HG02571 (cell line): Measurements from ENCODE around the gene DCDC2.
A peak's percentile ranks its signal among the peaks of the same experiment; 100 is the strongest.
"Not testable (repeated sequence)": the region's sequence is repeated elsewhere in the genome, so short reads cannot be mapped to it uniquely, and the experiment has no call there.

Experiments used
- ATAC-seq: cut with Tn5 transposase; IDR thresholded peaks from one replicate; pipeline ENCODE4 v1.9.1; 2021; ENCODE audit warnings: mild to moderate bottlenecking, moderate library complexity; ENCODE audit not compliant: unreplicated experiment

The DCDC2 gene

DNA sequence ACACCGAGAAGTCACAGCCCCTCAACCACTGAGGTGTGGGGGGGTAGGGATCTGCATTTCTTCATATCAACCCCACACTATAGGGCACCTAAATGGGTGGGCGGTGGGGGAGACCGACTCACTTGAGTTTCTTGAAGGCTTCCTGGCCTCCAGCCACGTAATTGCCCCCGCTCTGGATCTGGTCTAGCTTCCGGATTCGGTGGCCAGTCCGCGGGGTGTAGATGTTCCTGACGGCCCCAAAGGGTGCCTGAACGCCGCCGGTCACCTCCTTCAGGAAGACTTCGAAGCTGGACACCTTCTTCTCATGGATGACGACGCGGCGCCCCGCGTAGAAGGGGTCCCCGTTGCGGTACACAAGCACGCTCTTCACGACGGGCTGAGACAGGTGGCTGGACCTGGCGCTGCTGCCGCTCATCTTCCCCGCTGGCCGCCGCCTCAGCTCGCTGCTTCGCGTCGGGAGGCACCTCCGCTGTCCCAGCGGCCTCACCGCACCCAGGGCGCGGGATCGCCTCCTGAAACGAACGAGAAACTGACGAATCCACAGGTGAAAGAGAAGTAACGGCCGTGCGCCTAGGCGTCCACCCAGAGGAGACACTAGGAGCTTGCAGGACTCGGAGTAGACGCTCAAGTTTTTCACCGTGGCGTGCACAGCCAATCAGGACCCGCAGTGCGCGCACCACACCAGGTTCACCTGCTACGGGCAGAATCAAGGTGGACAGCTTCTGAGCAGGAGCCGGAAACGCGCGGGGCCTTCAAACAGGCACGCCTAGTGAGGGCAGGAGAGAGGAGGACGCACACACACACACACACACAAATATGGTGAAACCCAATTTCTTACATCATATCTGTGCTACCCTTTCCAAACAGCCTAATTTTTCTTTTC lies at the start of gene DCDC2:
DCDC2 (minus strand) TSS at position 724 of the 883 bp plus-strand sequence; CDS start at position 415, 309 bp downstream.
- ATAC-seq = no peak

DNA sequence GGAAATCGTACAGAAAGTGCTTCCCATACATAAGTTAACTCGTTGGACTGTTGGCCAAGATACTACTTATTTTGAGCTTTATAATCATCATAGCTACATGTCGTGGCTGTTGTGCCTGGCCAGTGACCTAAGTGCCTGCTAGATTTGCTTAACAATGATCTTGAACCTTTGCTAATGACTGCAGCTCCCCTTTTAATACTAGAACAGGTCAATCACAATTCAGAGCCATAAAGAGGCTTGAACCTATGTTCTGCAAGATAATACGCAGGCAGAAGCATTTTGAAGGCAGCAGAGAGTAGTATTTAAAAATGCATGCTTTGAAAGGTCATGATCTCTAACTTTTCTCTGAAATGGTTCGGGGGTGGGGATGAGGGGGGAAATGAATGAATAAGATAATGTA lies 47.4 kb upstream of the DCDC2 start:
- ATAC-seq = no peak

DNA sequence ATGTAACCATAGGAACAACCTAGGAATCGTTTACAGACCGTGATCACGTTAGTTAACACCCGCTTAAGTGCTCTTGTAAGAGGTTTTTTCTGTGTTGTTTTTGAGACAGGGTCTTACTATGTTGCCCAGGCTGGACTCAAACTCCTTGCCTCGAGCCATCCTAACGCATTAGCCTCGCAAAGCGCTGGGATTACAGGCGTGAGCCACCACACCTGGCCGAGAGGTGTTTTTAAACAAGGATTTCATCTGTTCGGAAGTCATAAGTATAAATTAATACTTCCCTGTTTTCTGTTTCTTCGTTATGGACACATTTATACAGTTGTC lies 45.6 kb upstream of the DCDC2 start:
- no peak for ATAC-seq

DNA sequence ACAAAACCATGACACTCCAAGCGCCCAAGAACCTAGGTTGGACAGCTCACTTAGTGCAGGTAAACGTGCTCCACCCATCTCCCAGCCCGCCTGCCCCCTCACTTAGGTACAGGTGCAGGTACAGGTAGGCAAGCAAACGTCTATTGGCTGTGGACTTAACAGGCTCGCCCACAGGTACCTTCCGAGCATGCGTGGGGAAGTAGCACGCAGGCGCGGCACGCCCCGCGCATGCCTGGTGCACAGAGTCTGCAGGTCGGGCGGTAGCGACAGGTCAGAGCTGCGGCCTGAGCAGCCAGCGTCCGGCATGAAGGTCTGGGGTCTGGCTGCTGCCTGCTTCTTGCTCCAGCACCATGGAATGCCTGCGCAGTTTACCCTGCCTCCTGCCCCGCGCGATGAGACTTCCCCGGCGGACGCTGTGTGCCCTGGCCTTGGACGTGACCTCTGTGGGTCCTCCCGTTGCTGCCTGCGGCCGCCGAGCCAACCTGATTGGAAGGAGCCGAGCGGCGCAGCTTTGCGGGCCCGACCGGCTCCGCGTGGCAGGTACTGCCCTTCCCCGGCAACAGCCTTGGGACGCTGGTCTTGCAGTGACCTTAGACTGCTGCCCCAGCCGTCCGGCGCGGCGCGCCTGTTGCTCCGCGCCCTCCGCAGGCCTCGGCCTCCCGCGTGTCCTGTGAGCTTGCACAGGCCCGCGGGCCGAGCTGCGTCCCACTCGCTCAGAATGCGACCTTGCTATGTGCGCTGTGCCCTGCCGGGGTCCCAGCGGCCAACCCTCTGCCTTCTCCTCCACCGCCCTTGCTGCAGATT lies 45.0 kb upstream of the DCDC2 start, which contains the start of gene MRS2:
MRS2 (plus strand) TSS at position 240 of the 804 bp plus-strand sequence; CDS start at position 351, 111 bp downstream.
- peak; percentile 97 for ATAC-seq

DNA sequence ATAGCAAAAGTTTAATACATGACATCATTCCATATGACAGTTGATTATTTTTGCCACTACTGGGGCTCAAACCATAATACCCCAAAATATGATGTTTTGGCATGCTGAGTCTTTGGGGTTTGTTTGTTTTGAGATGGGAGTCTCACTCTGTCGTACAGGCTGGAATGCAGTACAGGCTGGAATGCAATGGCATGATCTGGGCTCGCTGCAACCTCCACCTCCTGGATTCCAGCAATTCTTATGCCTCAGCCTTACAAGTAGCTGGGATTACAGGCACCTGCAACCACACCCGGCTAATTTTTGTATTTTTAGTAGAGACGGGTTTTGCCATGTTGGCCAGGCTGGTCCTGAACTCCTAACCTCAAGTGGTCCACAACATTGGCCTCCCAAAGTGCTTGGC lies 43.6 kb upstream of the DCDC2 start:
- no peak for ATAC-seq

DNA sequence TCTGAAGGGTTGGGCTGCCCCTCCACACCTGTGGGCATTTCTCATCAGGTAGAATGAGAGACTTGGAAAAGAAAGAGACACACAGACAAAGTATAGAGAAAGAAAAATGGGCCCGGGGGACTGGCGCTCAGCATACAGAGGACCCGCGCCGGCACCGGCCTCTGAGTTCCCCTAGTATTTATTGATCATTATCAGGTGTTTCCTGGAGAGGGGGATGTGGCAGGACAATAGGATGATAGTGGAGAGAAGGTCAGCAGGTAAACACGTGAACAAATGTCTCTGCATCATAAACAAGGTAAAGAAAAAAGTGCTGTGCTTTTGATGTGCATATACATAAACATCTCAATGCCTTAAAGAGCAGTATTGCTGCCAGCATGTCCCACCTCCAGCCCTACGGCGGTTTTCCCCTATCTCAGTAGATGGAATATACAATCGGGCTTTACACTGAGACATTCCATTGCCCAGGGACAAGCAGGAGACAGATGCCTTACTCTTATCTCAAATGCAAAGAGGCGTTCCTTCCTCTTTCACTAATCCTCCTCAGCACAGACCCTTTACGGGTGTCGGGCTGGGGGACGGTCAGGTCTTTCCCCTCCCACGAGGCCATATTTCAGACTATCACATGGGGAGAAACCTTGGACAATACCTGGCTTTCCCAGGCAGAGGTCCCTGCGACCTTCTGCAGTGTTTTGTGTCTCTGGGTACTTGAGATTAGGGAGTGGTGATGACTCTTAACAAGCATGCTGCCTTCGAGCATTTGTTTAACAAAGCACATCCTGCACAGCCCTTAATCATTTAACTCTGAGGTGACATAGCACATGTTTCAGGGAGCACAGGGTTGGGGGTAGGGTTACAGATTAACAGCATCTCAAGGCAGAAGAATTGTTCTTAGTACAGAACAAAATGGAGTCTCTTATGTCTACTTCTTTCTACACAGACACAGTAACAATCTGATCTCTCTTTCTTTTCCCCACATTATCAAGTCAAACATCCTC lies 42.5 kb upstream of the DCDC2 start:
- ATAC-seq = not testable (repeated sequence)

DNA sequence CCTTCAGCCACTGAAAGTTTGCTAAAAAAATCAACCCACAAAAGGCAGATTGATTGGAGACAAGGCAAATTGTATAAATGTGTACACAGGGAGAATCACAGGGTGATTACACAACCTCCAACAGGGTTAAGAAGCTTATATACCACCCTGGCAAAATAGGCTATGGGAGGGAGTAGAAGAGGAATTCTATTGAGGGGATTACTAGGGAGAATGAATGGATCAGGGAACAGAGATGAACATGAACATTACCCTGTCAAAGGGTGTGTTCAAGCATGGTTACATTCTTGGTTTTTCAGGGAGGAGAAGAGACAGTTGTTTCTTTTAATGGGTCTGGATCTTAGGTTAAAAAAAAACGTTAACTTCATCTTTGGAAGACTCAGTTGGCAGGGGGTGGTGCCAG lies 39.8 kb upstream of the DCDC2 start:
- ATAC-seq = no peak

DNA sequence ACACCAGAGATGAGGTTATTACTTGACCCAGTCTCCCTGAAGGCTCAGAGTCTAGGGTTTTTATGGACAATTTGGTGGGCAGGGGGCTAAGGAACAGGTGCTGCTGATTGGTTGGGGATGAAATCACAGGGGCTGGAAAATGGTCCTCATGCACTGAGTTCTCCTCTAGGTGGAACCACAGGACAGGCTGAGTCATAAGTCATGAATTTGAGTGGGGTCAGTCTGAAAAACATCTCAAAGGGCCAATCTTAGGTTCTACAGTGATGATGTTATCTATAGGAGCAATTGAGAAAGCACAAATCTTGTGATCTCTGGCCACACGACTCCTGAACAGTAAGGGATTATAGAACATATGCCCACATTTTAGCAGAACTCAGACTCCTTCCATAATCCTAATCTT lies 39.0 kb upstream of the DCDC2 start:
- no peak for ATAC-seq

DNA sequence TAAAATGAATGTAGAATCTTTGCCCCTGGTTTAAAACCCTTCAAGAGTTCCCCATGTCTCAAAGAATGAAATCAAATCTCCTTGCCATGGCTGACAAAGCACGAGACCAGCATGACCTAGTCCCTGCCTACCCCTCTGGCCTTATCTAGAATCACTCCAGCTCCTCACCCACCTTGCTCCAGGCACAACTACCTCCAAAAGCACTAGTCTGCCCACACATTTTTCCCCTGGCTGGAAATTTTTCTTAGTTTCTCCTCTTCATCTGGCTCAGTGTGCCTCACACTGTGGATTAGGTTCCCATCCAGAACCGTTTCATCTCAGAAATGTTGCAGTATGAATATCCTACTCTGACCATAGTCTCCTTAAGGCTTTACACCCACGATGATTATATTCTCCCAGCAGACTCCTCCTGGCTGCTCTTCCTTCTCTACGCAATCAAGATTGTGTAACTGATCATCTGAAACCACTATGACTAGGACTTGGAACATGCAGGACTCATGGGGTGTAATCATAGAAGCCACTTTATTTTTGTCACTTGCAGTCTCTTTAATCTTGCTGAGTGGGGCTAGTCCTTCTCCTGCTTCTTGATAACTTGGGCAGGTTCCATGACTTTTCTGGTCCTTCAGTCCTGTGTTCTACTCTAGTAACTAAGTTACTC lies 37.0 kb upstream of the DCDC2 start:
- no peak for ATAC-seq

DNA sequence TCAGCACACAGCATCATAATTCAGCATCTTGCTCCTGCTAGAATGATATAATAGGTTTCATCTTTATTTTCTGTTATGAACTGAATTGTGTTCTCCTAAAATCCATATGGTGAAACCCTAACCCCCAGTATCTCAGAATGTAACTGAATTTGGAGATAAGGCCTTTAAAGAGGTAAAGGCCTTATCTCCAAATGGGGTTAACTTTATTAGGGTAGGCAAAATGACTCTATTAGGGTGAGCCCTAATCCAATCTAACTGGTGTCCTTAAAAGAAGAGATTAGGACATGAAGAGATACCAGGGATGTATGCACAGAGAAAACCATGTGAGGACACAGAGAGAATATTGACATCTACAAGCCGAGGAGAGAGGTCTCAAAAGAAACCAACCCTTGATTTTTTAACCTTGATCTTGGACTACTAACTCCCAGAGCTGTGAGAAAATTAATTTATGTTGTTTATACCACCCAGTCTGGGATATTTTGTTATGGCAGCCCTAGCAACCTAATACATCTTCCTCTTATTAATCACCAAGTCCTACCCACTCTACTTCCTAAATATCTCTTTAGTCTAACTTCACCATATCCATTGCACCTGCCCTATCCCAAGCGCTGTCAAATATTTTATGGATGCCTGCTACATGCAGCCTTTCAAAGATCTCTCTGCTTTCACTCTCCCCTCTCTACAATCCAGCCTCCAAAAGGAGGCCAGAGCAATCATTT lies 36.4 kb upstream of the DCDC2 start:
- ATAC-seq = no peak

DNA sequence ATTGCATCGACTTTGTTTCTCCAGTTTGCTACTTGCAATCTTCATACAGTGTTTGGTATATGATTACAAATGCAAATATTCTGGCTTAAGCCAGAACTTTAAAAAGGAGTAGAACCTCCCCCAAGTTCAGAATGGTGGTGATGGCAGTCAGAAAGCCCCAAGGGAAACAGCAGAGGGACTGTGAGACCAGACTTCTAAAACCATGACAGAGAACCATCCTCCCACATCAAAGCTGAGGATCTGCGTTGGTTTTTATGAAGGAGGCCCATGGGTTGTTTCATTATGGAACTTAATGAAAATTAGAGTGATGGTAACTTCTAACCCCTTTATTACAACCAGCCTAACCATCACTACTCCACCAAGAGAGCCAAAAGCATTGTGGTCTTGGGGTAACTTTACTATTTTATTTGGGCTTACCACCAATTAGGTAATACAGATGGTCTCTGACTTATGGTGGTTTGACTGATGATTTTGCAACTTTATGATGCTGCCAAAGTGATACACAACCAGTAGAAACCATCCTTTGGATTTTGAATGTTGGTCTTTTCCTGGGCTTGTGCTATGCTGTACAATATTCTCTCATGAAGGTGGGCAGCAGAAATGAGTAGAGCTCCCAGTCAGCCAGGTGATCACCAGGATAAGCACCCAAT lies 34.0 kb upstream of the DCDC2 start:
- ATAC-seq = peak; percentile 72

DNA sequence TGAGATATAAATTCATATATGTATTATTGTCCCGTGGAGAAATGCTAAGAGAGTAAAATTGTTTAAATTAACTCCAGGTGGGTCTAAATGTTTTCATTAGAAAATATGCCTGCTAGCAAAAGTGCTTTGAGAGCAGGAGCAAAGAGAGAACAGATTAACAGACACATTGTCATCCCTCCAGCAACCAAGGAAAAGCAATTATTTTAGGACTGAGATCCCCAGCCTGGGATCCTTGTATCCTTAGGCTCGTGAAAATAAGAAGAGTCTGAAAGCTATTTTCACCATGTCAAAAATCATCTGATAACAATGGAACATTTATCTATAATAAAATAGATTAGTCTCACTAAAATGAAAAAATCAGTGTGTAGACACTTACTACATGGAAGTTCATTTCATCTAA lies 33.3 kb upstream of the DCDC2 start:
- no peak for ATAC-seq

DNA sequence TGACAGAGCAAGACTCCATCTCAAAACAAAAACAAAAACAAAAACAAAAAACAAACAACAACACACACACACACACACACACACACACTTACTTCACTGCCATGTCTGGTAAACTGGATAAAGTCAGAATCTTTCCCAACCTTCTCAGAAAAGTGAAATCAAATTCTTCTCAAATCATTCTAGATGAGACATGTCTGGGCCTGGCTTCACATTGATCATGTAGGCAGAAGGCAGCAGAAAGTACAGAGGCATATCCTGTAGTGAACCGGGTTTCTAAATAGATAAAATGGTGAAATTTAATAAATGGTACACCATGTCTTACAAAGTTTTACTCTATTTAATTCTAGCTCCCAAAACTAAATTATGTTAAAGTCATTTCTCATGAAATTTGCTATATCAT lies 30.0 kb upstream of the DCDC2 start:
- no peak for ATAC-seq

DNA sequence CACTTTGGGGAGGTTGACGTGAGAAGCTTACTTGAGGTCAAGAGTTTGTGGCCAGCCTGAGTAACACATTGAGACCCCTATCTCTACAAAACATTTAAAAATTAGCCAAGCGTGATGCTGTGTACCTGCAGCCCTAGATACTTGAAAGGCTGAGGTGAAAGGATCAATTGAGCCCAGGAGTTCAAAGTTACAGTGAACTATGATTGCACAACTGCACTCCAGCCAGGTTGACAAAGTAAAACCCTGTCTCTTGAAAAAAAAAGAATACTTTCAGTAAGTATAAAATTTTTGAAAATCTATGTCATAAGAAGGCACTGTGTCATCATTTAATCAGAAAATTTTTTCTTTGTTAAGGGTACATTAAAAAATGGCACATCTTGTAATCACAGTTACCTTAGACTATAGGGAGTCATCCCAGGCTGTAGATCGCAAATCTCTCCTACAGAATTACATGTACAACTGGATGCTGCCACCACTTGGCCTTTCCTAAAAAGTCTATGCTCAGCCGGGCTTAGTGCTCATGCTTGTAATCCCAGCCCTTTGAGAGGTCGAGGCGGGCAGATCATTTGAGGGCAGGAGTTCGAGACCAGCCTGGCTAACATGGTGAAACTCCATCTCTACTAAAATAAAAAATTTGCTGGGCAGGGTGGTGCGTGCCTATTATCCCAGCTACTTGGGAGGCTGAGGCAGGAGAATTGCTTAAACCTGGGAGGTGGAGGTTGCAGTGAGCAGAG lies 27.8 kb upstream of the DCDC2 start:
- ATAC-seq = no peak

DNA sequence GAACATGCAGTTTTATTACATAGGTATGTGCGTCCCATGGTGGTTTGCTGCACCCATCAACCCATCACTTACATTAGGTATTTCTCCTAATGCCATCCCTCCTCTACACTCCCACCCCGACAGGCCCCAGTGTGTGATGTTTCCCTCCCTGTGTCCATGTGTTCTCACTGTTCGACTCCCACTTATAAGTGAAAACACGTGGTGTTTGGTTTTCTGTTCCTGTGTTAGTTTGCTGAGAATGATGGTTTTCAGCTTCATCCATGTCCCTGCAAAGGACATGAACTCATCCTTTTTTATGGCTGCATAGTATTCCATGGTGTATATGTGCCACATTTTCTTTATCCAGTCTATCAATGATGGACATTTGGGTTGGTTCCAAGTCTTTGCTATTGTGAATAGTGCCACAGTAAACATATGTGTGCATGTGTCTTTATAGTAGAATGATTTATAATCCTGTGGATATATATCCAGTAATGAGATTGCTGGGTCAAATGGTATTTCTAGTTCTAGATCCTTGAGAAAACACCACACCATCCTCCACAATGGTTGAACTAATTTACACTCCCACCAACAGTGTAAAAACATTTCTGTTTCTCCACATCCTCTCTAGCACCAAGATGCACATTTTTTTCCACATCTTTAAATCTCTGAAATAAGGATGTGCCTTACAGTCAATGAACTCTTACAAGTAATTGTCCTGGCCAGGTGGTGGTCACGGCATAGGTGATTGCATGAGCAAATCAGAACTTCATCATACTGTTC lies 26.7 kb upstream of the DCDC2 start:
- not testable (repeated sequence) for ATAC-seq

DNA sequence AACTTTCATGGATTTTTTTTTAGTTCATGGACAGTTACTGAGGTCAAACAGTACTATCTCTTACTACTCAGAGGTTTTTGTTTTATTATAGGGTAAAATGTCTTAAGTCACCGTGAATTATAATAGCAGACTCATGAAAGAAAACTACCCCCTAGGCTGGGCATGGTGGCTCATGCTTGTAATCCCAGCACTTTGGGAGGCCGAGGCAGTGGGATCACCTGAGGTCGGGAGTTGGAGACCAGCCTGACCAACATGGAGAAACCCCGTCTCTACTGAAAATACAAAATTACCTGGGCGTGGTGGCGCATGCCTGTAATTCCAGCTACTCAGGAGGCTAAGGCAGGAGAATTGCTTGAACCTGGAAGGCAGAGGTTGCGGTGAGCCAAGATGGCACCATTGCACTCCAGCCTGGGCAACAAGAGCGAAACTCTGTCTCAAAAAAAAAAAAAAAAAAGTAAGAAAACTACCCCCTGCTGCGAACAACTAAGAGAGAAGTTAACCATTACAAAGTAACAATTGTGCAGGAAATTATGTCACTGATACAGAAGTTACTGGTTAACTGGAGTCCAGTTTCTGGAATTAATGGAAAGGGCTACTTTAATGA lies 25.1 kb upstream of the DCDC2 start:
- not testable (repeated sequence) for ATAC-seq

DNA sequence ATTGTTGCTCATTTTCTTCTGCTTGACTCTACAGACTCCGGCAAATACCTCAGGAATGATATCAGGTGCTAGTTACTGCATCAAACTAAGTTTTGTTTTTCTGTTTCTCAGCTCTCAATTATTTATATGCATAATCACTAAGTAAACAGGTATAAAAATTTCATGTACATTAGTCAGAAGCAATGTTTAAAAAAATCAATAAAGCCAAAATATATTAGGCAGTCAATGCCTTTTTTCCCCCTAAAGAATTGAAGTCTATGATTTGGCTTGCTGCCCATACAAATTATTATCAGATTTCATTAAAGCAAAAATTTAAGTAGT lies 24.3 kb upstream of the DCDC2 start:
- no peak for ATAC-seq
